H1 (cell line): ENCODE data around the gene LRBA. TPM values are rescaled to one million over a fixed set of nuclear protein-coding genes. Genes with fewer than 3 reads are reported as not detected.
"Not testable (repeated sequence)": the region's sequence is repeated elsewhere in the genome, so short reads cannot be mapped to it uniquely, and the experiment has no call there.

ENCODE experiments used
- CTCF ChIA-PET: fragments of 300-600 bp; sonication (Branson Sonifier 250); formaldehyde crosslinking; loops from one replicate; lab custom pipeline; 2021; ENCODE audit not compliant: partially characterized antibody; lab: Charles Lee
- POLR2A ChIA-PET: fragments of 300-600 bp; sonication (Branson Sonifier 250); formaldehyde crosslinking; loops from one replicate; lab custom pipeline; 2021; ENCODE audit warnings: inconsistent platforms; ENCODE audit not compliant: partially characterized antibody; lab: Charles Lee
- DNase-seq, 2 experiments: peaks; one replicate each; pipeline versions ENCODE4 v3.0.0 to v3.0.0-alpha.2; 2010 to 2022; ENCODE audit warnings: low spot score in 2 of 2, low read depth in 1 of 2, mixed read lengths in 1 of 2
- FAIRE-seq: peaks from 2 replicates; lab custom pipeline; 2011; peaks lifted over from hg19 to GRCh38; lab: Jason Lieb, UNC
- H2AFZ ChIP-seq: 2 replicates; pipeline ENCODE4 v1.8.1; 2012; ENCODE audit warnings: low read length, inconsistent platforms
- H2AK5ac ChIP-seq: 2 replicates; pipeline ENCODE4 v1.6.1; 2013; ENCODE audit warnings: low read depth, low read length
- H2BK120ac ChIP-seq: replicated peaks from 2 replicates; pipeline ENCODE3; 2013; ENCODE audit warnings: low read depth, low read length, inconsistent platforms
- H2BK12ac ChIP-seq: 2 replicates; pipeline ENCODE4 v1.6.1; 2013; ENCODE audit warnings: low read depth, low read length
- H2BK15ac ChIP-seq: 2 replicates; pipeline ENCODE4 v1.6.1; 2013; ENCODE audit warnings: low read length
- H2BK20ac ChIP-seq: 2 replicates; pipeline ENCODE4 v1.6.1; 2013; ENCODE audit warnings: low read length
- H2BK5ac ChIP-seq: 2 replicates; pipeline ENCODE4 v1.6.1; 2013; ENCODE audit warnings: low read depth, low read length
- H3K14ac ChIP-seq: 2 replicates; pipeline ENCODE4 v1.6.1; 2013; ENCODE audit warnings: inconsistent platforms; ENCODE audit not compliant: insufficient read length
- H3K18ac ChIP-seq: 2 replicates; pipeline ENCODE4 v1.6.1; 2013; ENCODE audit warnings: low read length; ENCODE audit errors: extremely low read depth
- H3K23ac ChIP-seq: 2 replicates; pipeline ENCODE4 v1.6.1; 2013; ENCODE audit warnings: inconsistent platforms; ENCODE audit not compliant: insufficient read length
- H3K23me2 ChIP-seq: 2 replicates; pipeline ENCODE4 v1.6.1; 2013; ENCODE audit warnings: low read depth, low read length
- H3K27ac ChIP-seq: 2 replicates; pipeline ENCODE4 v1.6.1; 2011; ENCODE audit warnings: low read depth, low read length, inconsistent platforms
- H3K27me3 ChIP-seq, 4 experiments: replicated peaks in 1 of 4; 1 replicate in 1 of 4; 2 replicates in 3 of 4; pipeline versions ENCODE4 v1.6.1 to v1.8.1; 2011 to 2013; ENCODE audit warnings: low read length in 3 of 4, mild to moderate bottlenecking in 3 of 4, inconsistent platforms in 2 of 4, mixed read lengths in 2 of 4, moderate library complexity in 1 of 4; ENCODE audit not compliant: control insufficient read depth in 3 of 4, insufficient read depth in 3 of 4; ENCODE audit errors: extremely low read depth in 1 of 4
- H3K36me3 ChIP-seq, 4 experiments: 2 replicates each; pipeline versions ENCODE4 v1.6.1 to v1.8.1; 2011 to 2013; ENCODE audit warnings: mild to moderate bottlenecking in 4 of 4, low read length in 3 of 4, moderate library complexity in 2 of 4, control low read depth in 1 of 4, inconsistent platforms in 1 of 4; ENCODE audit not compliant: insufficient read depth in 4 of 4, control insufficient read depth in 2 of 4
- H3K4ac ChIP-seq: replicated peaks from 2 replicates; pipeline ENCODE3; 2013; ENCODE audit warnings: low read length, low read depth, mixed read lengths, inconsistent platforms; ENCODE audit not compliant: insufficient read length
- H3K4me1 ChIP-seq, 4 experiments: replicated peaks in 1 of 4; 1 replicate in 1 of 4; 2 replicates in 3 of 4; pipeline versions ENCODE4 v1.6.1 to v1.8.1; 2011 to 2013; ENCODE audit warnings: low read length in 3 of 4, inconsistent platforms in 2 of 4, mixed read lengths in 1 of 4; ENCODE audit not compliant: insufficient read depth in 4 of 4, control insufficient read depth in 3 of 4
- H3K4me2 ChIP-seq, 2 experiments: 2 replicates each; pipeline versions ENCODE4 v1.6.1 to v1.8.1; 2011 to 2013; ENCODE audit warnings: low read depth in 2 of 2, low read length in 2 of 2, control low read depth in 1 of 2, inconsistent platforms in 1 of 2, mild to moderate bottlenecking in 1 of 2; ENCODE audit not compliant: insufficient read depth in 1 of 2
- H3K4me3 ChIP-seq, 4 experiments: fragments of 200-600, 300-600 bp in 1 of 4; sonication (generic), shearing (Covaris generic), sonication (Bioruptor Twin) in 1 of 4; 2 replicates each; pipeline versions ENCODE4 v1.5.1 to v1.8.1; 2011 to 2016; ENCODE audit warnings: low read length in 4 of 4, low read depth in 3 of 4, control low read depth in 2 of 4, inconsistent platforms in 2 of 4, mild to moderate bottlenecking in 2 of 4, mixed read lengths in 1 of 4, moderate library complexity in 1 of 4; ENCODE audit not compliant: insufficient read depth in 2 of 4; ENCODE audit errors: extremely low read depth in 1 of 4
- H3K56ac ChIP-seq: replicated peaks from 2 replicates; pipeline ENCODE3; 2013; ENCODE audit warnings: low read depth, mild to moderate bottlenecking, mixed read lengths, low read length, inconsistent platforms; ENCODE audit not compliant: insufficient read length
- H3K79me1 ChIP-seq: 2 replicates; pipeline ENCODE4 v1.6.1; 2013; ENCODE audit warnings: low read depth, low read length, control low read depth
- H3K79me2 ChIP-seq, 2 experiments: 2 replicates each; pipeline versions ENCODE4 v1.6.1 to v1.8.1; 2012 to 2013; ENCODE audit warnings: low read length in 2 of 2, mild to moderate bottlenecking in 2 of 2, inconsistent platforms in 1 of 2; ENCODE audit not compliant: insufficient read depth in 2 of 2, control insufficient read depth in 1 of 2
- H3K9ac ChIP-seq, 4 experiments: replicated peaks in 1 of 4; 1 replicate in 1 of 4; 2 replicates in 3 of 4; pipeline versions ENCODE4 v1.6.1 to v1.8.1; 2011 to 2013; ENCODE audit warnings: low read depth in 3 of 4, low read length in 3 of 4, control low read depth in 2 of 4, mild to moderate bottlenecking in 2 of 4, moderate library complexity in 2 of 4, inconsistent platforms in 1 of 4; ENCODE audit errors: extremely low read depth in 1 of 4
- H3K9me3 ChIP-seq, 2 experiments: 2 replicates each; pipeline versions ENCODE4 v1.6.1 to v1.8.1; 2012 to 2013; ENCODE audit warnings: mild to moderate bottlenecking in 2 of 2, moderate library complexity in 2 of 2, control low read depth in 1 of 2, inconsistent platforms in 1 of 2, low read depth in 1 of 2, low read length in 1 of 2, mixed read lengths in 1 of 2; ENCODE audit not compliant: insufficient read depth in 2 of 2
- H4K20me1 ChIP-seq, 2 experiments: replicated peaks in 1 of 2; 2 replicates each; pipeline versions ENCODE3 to v1.8.1; 2011 to 2013; ENCODE audit warnings: inconsistent platforms in 2 of 2, low read length in 2 of 2, mild to moderate bottlenecking in 1 of 2; ENCODE audit not compliant: insufficient read depth in 2 of 2, control insufficient read depth in 1 of 2
- H4K5ac ChIP-seq: 2 replicates; pipeline ENCODE4 v1.6.1; 2013; ENCODE audit warnings: low read length, low read depth, mixed read lengths, inconsistent platforms; ENCODE audit not compliant: insufficient read length
- H4K8ac ChIP-seq: 2 replicates; pipeline ENCODE4 v1.8.0; 2013; ENCODE audit warnings: mild to moderate bottlenecking, moderate library complexity, low read length, inconsistent platforms; ENCODE audit not compliant: insufficient read depth; ENCODE audit errors: extremely low read depth
- H4K91ac ChIP-seq: replicated peaks from 2 replicates; pipeline ENCODE3; 2013; ENCODE audit warnings: low read length, mixed read lengths, inconsistent platforms; ENCODE audit not compliant: insufficient read length
- SIN3A ChIP-seq, 2 experiments: IDR thresholded peaks in 1 of 2; conservative IDR thresholded peaks in 1 of 2; 2 replicates each; pipeline ENCODE4 v1.6.1; 2011 to 2012; ENCODE audit warnings: low read length in 2 of 2, improper control_type of control experiment in 1 of 2, low read depth in 1 of 2, mild to moderate bottlenecking in 1 of 2
- TBP ChIP-seq: IDR thresholded peaks from 2 replicates; pipeline ENCODE4 v1.6.1; 2011; ENCODE audit warnings: low read depth, low read length, improper control_type of control experiment
- TEAD4 ChIP-seq: IDR thresholded peaks from 2 replicates; pipeline ENCODE4 v1.6.1; 2012; ENCODE audit warnings: low read depth, low read length, inconsistent platforms, mixed read lengths
- WGBS, 2 experiments: shearing (Covaris generic) in 1 of 2; methylation state at CpG; one replicate each; pipeline versions ENCODE4 v1.1.6 to v1.1.7; 2013 to 2015; ENCODE audit warnings: low lambda C conversion rate in 2 of 2, mixed read lengths in 2 of 2, inconsistent platforms in 1 of 2, low coverage in 1 of 2, missing lambda C conversion rate in 1 of 2; ENCODE audit not compliant: insufficient replicate concordance in 2 of 2, insufficient coverage in 1 of 2, insufficient read length in 1 of 2; ENCODE audit errors: extremely low coverage in 1 of 2, missing lambda C conversion rate in 1 of 2; 5-methylcytosine and 5-hydroxymethylcytosine counted together
- polyA plus RNA-seq, 7 experiments: library from polyadenylated mRNA; depleted of rRNA in 3 of 7; stranded (reverse) in 5 of 7; unstranded in 2 of 7; fragments of >200 nt in 5 of 7; fragments of 200-250 nt in 2 of 7; gene quantifications; 1 replicate in 5 of 7; 2 replicates in 1 of 7; 4 replicates in 1 of 7; pipeline versions ENCODE4 v1.2.1 to v1.2.3, GENCODE V29; 2011 to 2013; ENCODE audit warnings: missing spikeins in 2 of 7, mixed read lengths in 2 of 7
- total RNA-seq: library from RNA; stranded (reverse); fragmentation: NEBNext Ultra II Directional; extraction: Animal tissue kit (Norgen Biotek cat#: 25700); gene quantifications from 2 replicates; pipeline ENCODE4 v1.2.1, GENCODE V29; 2021

The LRBA gene
- total and polyA plus RNA-seq, 2 of the 8 experiments (the other 6 are each of a cell fraction or from before 2014, with no cell fraction given): 54.6 to 83.2 TPM

DNA sequence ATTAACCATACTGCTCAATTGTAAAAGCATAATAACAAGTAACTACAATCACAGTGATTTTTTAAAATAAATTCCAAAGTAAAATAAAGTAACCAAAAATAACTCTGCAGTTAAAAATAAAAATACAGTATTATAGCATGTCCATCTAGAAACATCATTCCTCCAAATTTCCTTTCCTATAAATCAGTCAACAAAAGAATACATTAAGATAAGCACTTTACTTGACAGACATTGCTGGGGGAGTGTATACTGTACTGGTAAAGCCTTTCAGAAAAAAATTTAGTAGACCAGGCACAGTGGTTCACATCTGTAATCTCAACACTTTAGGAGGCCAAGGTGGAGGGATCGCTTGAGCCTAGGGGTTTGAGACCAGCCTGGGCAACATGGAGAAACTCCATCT is 91.1 kb downstream of the LRBA start (continued):
- TF ChIP-seq SIN3A (conservative IDR thresholded peaks at IDR 0.05 in 1 of 2, IDR thresholded peaks at IDR 0.05 in 1 of 2; ENCODE audit: low read depth in 1 of 2, low read length in 2 of 2): no peak
- no peak for TF ChIP-seq TBP
- no peak for TF ChIP-seq TEAD4

DNA sequence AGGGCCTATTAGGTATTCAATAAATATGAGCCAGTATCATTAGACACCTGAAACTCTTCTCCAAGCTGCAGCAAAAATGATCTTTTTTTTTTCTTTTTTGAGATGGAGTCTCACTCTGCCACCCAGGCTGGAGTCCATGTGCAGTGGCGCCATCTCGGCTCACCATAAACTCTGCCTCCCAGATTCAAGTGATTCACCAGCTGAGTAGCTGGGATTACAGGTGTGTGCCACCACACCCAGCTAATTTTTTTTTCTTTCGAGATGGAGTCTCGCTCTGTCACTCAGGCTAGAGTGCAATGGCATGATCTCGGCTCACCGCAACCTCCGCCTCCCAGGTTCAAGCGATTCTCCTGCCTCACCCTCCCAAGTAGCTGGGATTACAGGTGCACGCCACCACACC is 93.6 kb downstream of the LRBA start:
- H3K14ac ChIP-seq, H3K23ac ChIP-seq, H2AK5ac ChIP-seq, H3K79me1 ChIP-seq, H2BK12ac ChIP-seq, H2BK15ac ChIP-seq, H2BK20ac ChIP-seq, H3K9me3 ChIP-seq, H4K20me1 ChIP-seq, H3K27me3 ChIP-seq, H2BK120ac ChIP-seq, H3K18ac ChIP-seq, H3K79me2 ChIP-seq, CTCF ChIA-PET, H3K9ac ChIP-seq, FAIRE-seq, H2AFZ ChIP-seq, H4K8ac ChIP-seq, H3K23me2 ChIP-seq, H3K4me3 ChIP-seq, H3K4me1 ChIP-seq, H2BK5ac ChIP-seq, H3K27ac ChIP-seq, H4K91ac ChIP-seq, H3K4me2 ChIP-seq, DNase-seq, H4K5ac ChIP-seq, H3K56ac ChIP-seq, H3K4ac ChIP-seq, POLR2A ChIA-PET: not testable (repeated sequence)
- WGBS, 2 experiments: 95% methylated on average over 9 of the region's 9 CpGs; no CpG with 5 or more reads in 1 of the 2 experiments
- peaks cover 0 to 23% (median 3%) of the 10 kb centered on the region in 4 experiments; a peak in 3 of 8 replicates for H3K36me3 ChIP-seq
